Hematopoietic multipotent progenitor cell treated with erythropoietin and hydrocortisone succinate and interleukin-3 and kit ligand, for 15 days (in vitro differentiated cells): ENCODE measurements around the gene FKBP2.

ENCODE experiments used
- DNase-seq: peaks from one replicate; pipeline ENCODE4 v3.0.0-alpha.2; 2015; ENCODE audit warnings: low spot score

Gene FKBP2

GRCh38 chr11:64219755-64220154, 21.1 kb upstream of the FKBP2 start:
- DNase-seq = no peak

- no peak for DNase-seq
These were observed 20.6 kb upstream of the FKBP2 start for GRCh38 chr11:64220271-64220670.

DNA sequence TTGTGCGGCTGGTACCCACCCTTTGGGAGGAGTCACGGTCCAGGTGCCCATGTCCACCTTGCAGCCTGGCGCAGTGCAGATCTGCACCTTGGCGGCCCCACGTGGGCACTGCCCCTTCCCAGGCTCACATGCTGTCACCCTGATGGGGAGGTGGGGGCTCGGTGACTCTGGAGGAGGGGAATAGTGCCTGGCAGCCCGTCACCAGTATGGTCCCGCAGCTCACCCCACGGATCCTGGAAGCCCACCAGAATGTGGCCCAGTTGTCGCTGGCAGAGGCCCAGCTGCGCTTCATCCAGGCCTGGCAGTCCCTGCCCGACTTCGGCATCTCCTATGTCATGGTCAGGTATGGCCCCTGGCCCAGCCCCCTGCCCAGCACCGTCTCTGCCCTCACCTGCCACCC, 20.1 kb upstream of the FKBP2 start:
- no peak for DNase-seq

GRCh38 chr11:64222651-64223000, 18.3 kb upstream of the FKBP2 start:
- no peak for DNase-seq

DNA sequence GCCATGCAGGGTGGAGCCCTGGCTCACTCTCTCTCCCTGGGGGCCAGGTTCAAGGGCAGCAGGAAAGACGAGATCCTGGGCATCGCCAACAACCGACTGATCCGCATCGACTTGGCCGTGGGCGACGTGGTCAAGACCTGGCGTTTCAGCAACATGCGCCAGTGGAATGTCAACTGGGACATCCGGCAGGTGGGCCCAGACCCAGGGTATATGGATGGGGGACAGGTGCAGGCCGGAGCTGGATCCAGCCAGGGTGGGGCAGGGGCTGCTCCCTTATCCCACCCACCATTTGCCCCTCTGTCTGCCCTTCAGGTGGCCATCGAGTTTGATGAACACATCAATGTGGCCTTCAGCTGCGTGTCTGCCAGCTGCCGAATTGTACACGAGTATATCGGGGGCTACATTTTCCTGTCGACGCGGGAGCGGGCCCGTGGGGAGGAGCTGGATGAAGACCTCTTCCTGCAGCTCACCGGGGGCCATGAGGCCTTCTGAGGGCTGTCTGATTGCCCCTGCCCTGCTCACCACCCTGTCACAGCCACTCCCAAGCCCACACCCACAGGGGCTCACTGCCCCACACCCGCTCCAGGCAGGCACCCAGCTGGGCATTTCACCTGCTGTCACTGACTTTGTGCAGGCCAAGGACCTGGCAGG, 17.8 kb upstream of the FKBP2 start:
- DNase-seq = no peak

GRCh38 chr11:64224151-64224890, 16.6 kb upstream of the FKBP2 start:
- no peak for DNase-seq

- DNase-seq = no peak
These were observed 15.8 kb upstream of the FKBP2 start for GRCh38 chr11:64224891-64225607.

DNA sequence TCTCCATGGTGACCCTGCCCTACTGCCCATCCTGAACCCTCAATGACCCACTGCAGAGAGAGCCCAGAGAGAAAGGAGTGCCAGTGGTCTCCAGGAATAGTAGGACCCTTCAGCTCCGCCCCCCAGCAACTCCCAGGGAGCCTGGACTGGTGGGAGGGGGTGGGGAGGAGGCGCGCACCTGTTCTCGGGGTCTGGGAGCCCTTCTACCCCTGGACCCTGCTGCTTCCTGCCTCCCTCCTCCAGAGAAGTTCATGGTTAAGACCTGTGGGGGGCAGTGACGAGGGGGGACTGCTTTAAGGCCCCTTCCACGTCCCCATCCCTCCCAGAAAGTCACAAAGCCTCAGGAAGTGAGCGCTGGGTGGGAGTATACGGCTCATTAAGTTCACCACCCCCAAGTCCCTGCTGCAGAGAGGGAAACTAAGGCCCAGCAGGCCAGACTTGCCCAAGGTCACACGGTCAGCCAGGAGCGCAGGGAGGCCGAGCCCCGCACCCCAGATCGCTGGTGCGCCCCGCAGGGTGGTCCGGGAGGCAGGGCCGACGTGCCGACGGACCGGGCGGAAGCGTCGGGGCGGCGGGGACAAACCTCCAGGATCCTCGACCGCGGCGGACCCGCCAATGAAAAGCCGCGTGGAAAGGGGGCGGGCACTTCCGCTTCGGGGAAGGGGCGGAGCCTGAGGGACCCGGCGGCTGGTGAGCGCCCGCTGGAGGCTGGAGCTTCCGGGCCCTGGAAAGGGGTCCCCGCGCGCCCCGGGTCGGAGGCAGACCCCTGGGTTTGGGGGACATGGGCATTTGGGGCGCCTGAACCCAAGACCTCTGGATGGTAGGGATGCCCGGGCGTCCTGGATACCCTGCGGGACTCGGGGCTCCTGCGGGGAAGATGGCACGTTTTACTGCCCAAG, 15.0 kb upstream of the FKBP2 start, which contains the start of the genes NUDT22 and TRPT1:
NUDT22 (plus strand) TSS at position 667 of the 899 bp plus-strand sequence. CDS start 379 bp downstream, outside the sequence.
TRPT1 (minus strand) TSS at position 579 of the 899 bp plus-strand sequence; CDS start at position 253, 326 bp downstream.
- DNase-seq = peak; percentile 89

DNA sequence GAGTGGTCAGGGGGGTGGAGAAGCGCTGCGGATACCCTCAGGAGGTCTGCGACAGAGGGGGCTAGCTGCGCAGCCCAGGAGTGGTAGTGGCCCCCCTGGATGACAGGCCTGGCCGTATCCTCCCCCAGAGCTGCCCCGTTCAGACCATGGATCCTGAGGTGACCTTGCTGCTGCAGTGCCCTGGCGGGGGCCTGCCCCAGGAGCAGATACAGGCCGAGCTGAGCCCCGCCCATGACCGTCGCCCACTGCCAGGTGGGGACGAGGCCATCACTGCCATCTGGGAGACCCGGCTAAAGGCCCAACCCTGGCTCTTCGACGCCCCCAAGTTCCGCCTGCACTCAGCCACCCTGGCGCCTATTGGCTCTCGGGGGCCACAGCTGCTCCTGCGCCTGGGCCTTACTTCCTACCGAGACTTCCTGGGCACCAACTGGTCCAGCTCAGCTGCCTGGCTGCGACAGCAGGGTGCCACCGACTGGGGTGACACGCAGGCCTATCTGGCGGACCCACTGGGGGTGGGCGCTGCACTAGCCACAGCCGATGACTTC, 14.3 kb upstream of the FKBP2 start:
- DNase-seq = peak; percentile 44

- DNase-seq = no peak
These were observed 13.4 kb upstream of the FKBP2 start for GRCh38 chr11:64227405-64227956.

DNA sequence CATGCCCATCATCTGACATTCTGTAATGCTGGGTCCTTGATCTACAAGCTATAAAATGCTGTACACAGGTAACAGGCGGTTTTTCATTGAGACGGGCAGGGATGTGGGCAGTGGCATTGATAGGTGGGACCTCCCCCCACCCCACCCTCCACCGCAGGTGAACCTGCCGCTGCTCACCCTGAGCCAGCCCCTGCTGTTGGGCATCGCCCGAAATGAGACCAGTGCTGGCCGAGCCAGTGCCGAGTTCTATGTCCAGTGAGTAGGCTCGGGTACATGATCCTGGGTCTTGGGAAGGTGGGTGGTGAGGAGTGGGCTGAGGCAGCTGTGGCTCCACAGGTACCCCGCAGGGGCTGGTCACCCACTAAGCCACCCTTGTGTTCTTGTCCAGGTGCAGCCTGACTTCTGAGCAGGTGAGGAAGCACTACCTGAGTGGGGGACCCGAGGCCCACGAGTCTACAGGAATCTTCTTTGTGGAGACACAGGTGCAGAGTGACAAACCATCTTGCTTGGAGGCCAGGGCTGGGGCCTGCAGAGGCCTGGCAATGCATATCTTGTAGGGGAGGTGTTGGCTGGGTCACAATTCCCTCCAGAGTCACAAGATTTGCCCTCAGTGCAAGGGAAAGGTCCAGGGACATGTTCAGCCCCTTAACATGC, 11.7 kb upstream of the FKBP2 start:
- DNase-seq = no peak

GRCh38 chr11:64229744-64230170, 11.1 kb upstream of the FKBP2 start:
- DNase-seq = no peak

GRCh38 chr11:64230171-64230984, 10.5 kb upstream of the FKBP2 start, which contains the start of gene DNAJC4:
DNAJC4 (plus strand) TSS chr11:64230548; CDS start chr11:64230855, 307 bp downstream.
- DNase-seq = peak; percentile 85

- DNase-seq = no peak
These were observed 9.9 kb upstream of the FKBP2 start for GRCh38 chr11:64230985-64231365.

GRCh38 chr11:64231546-64231945, 9.3 kb upstream of the FKBP2 start:
- DNase-seq = no peak

GRCh38 chr11:64232182-64232966, 8.5 kb upstream of the FKBP2 start:
- no peak for DNase-seq

GRCh38 chr11:64232967-64233315, 8.0 kb upstream of the FKBP2 start:
- no peak for DNase-seq

- no peak for DNase-seq
These were observed 6.8 kb upstream of the FKBP2 start, which contains the start of gene VEGFB for GRCh38 chr11:64233913-64234586. VEGFB (plus strand) TSS chr11:64234584; CDS start chr11:64234834, 250 bp downstream.
